ENCODE results near the gene TXNDC8.
"Not testable (repeated sequence)": the region's sequence is repeated elsewhere in the genome, so short reads cannot be mapped to it uniquely, and the experiment has no call there.

Gene TXNDC8

GRCh38 chr9:110337727-110338126, at the start of gene TXNDC8:
Gene TXNDC8 (minus strand): TSS chr9:110337863.
- DNase-seq (ENCODE audit: insufficient read length, low spot score) (no peak), FAIRE-seq (no peak)

- FAIRE-seq (no peak), DNase-seq (ENCODE audit: insufficient read length, low spot score) (no peak)
Measured at GRCh38 chr9:110383491-110383890, 45.8 kb upstream of the TXNDC8 start.

- FAIRE-seq (no peak), DNase-seq (ENCODE audit: insufficient read length, low spot score) (no peak)
Measured at GRCh38 chr9:110382731-110383130, 45.1 kb upstream of the TXNDC8 start.

GRCh38 chr9:110371411-110372007, 33.8 kb upstream of the TXNDC8 start:
- no peak for DNase-seq (ENCODE audit: insufficient read length, low spot score)
- FAIRE-seq = no peak

GRCh38 chr9:110370315-110370714, 32.7 kb upstream of the TXNDC8 start:
- no peak for FAIRE-seq
- DNase-seq (ENCODE audit: insufficient read length, low spot score) = no peak

GRCh38 chr9:110364451-110364850, 26.8 kb upstream of the TXNDC8 start:
- DNase-seq (ENCODE audit: insufficient read length, low spot score) (no peak), FAIRE-seq (no peak)

- DNase-seq (ENCODE audit: insufficient read length, low spot score); FAIRE-seq: not testable (repeated sequence)
Measured at GRCh38 chr9:110358992-110359391, 21.3 kb upstream of the TXNDC8 start.

GRCh38 chr9:110357505-110357904, 19.8 kb upstream of the TXNDC8 start:
- FAIRE-seq = no peak

GRCh38 chr9:110356639-110357395, 19.2 kb upstream of the TXNDC8 start:
- no peak for FAIRE-seq
- no peak for DNase-seq (ENCODE audit: insufficient read length, low spot score)

More at GRCh38 chr9:110357505-110357904, 19.8 kb upstream of the TXNDC8 start:
- DNase-seq (ENCODE audit: insufficient read length, low spot score) = no peak

- FAIRE-seq = no peak
Measured at GRCh38 chr9:110355911-110356310, 18.2 kb upstream of the TXNDC8 start.

GRCh38 chr9:110351009-110351467, 13.4 kb upstream of the TXNDC8 start:
- DNase-seq (ENCODE audit: insufficient read length, low spot score) = no peak
- FAIRE-seq = no peak

More at GRCh38 chr9:110355911-110356310, 18.2 kb upstream of the TXNDC8 start:
- DNase-seq (ENCODE audit: insufficient read length, low spot score) = no peak

GRCh38 chr9:110346325-110346724, 8.7 kb upstream of the TXNDC8 start:
- FAIRE-seq = no peak

GRCh38 chr9:110344821-110345220, 7.2 kb upstream of the TXNDC8 start:
- DNase-seq (ENCODE audit: insufficient read length, low spot score) (no peak), FAIRE-seq (no peak)

More at GRCh38 chr9:110346325-110346724, 8.7 kb upstream of the TXNDC8 start:
- no peak for DNase-seq (ENCODE audit: insufficient read length, low spot score)

- FAIRE-seq (no peak), DNase-seq (ENCODE audit: insufficient read length, low spot score) (no peak)
Measured at GRCh38 chr9:110343551-110343950, 5.9 kb upstream of the TXNDC8 start.

GRCh38 chr9:110340306-110340705, 2.6 kb upstream of the TXNDC8 start:
- no peak for FAIRE-seq
- no peak for DNase-seq (ENCODE audit: insufficient read length, low spot score)

GRCh38 chr9:110338143-110338542, 480 bp upstream of the TXNDC8 start:
- DNase-seq (ENCODE audit: insufficient read length, low spot score) = no peak
- no peak for FAIRE-seq

- DNase-seq (ENCODE audit: insufficient read length, low spot score) = no peak
- FAIRE-seq = no peak
Measured at GRCh38 chr9:110336363-110336762, 1.3 kb downstream of the TXNDC8 start.

GRCh38 chr9:110334871-110335270, 2.8 kb downstream of the TXNDC8 start:
- DNase-seq (ENCODE audit: insufficient read length, low spot score) (no peak), FAIRE-seq (no peak)

GRCh38 chr9:110334183-110334582, 3.5 kb downstream of the TXNDC8 start:
- FAIRE-seq (peak; percentile 72), DNase-seq (ENCODE audit: insufficient read length, low spot score) (no peak)

- no peak for FAIRE-seq
- DNase-seq (ENCODE audit: insufficient read length, low spot score) = no peak
Measured at GRCh38 chr9:110332766-110333165, 4.9 kb downstream of the TXNDC8 start.

- no peak for FAIRE-seq
- DNase-seq (ENCODE audit: insufficient read length, low spot score) = no peak
Measured at GRCh38 chr9:110330484-110331105, 7.1 kb downstream of the TXNDC8 start.

Data from GM19239 (cell line).